Measurements from ENCODE around the gene IER5. TPM values are rescaled to one million over a fixed set of nuclear protein-coding genes. Genes with fewer than 3 reads are reported as not detected.

The IER5 gene
- total RNA-seq, 1 experiment from 2014 or later = 30.5 TPM

DNA sequence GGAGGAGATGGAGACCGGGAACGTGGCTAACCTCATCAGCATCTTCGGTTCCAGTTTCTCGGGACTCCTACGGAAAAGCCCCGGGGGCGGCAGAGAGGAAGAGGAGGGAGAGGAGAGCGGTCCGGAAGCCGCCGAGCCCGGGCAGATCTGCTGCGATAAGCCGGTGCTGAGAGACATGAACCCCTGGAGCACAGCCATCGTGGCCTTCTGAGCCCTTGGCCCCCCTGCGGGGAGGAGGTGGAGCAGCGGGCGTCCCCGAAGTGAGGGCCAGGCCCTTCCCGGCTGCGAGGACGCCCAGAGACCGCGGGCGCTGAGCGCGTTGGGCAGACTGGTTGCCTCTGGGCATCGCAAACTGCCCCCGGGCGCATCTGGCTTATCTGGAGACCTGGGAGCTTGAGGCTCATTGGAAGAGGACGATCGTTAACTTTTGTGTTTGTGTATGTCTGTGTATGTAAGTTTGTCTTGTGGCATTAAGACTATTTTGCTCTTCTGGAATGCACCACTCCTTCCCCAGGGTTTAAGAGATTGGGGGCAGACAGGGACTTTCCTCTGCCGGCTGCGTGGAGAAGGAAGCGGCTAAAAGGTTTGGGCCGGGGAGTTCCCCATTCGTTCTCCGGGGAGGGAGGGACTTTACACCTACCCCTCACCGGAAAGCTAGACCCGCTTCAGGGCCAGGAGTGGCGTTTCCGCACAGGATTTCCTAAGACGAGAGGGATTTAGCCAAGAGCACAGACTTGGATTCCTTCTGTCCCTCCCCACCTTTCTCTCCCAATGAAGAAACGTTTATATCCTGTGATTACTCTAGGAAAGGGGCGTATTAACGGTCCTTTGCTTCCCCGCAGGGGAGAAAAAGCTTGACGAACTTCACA lies 1.4 kb downstream of the IER5 start:
- Histone ChIP-seq H4K20me1 (ENCODE audit: insufficient read depth) (peaks cover 22% of the 10 kb centered on the region; the same call in 1 of the 2 replicates), H3K4me3 (replicated peaks in 1 of 2; ENCODE audit: low read depth in 1 of 2, low read length in 2 of 2) (peak overlapping the region; percentile 66 to 74), H3K36me3 (ENCODE audit: control insufficient read depth in 1 of 2, insufficient read depth in 2 of 2, low read length in 2 of 2) (peaks cover 3% of the 10 kb centered on the region in 2 experiments; a peak in 2 of 4 replicates), H3K4me1 (ENCODE audit: control insufficient read depth in 1 of 2, insufficient read depth in 2 of 2, low read length in 2 of 2) (peaks cover 21 to 35% of the 10 kb centered on the region in 2 experiments), H3K79me2 (ENCODE audit: insufficient read depth, low read length) (peaks cover 44% of the 10 kb centered on the region), H3K9ac (ENCODE audit: low read length) (peak overlapping the region; percentile 79), H3K9me3 (ENCODE audit: control insufficient read depth in 1 of 2, insufficient read depth in 1 of 2, low read depth in 1 of 2, low read length in 2 of 2) (no peaks in the 10 kb centered on the region), H3K4me2 (ENCODE audit: low read length) (peak overlapping the region; percentile 75), H2AFZ (ENCODE audit: low read depth, low read length, poor library complexity, severe bottlenecking) (no peak overlapping the region), H3K27me3 (ENCODE audit: insufficient read depth, low read length) (no peaks in the 10 kb centered on the region), H3K27ac (ENCODE audit: low read depth, low read length) (peak overlapping the region; percentile 82; the same call in 1 of the 2 replicates), H3K9me2 (ENCODE audit: insufficient read depth) (no peaks in the 10 kb centered on the region)
- DNase-seq (ENCODE audit: low read depth, low spot score) (no peak), ATAC-seq (no peak)
- ChIA-PET CTCF (no interaction called here), POLR2A (interaction anchor here (0.7 to 2.1 kb wide), 11 partner anchors 9 to 52 kb away, joined by 3 to 10 read pairs (median 5); no protein-coding TSS in a partner anchor), RAD21 (ENCODE audit: low non-redundant PET in 1 of 2, low total read pairs in 2 of 2, uncharacterized antibody in 2 of 2, unreplicated experiment in 2 of 2) (no interaction called here)
- TF ChIP-seq JUND (IDR thresholded peaks at IDR 0.05) (no peak), EZH2 (IDR thresholded peaks at IDR 0.05) (no peak), POLR2AphosphoS5 (IDR thresholded peaks at IDR 0.05; ENCODE audit: low read depth, low read length) (peak; percentile 39; the same call in 1 of the 2 replicates)
- TF ChIP-seq, protein P1, sequence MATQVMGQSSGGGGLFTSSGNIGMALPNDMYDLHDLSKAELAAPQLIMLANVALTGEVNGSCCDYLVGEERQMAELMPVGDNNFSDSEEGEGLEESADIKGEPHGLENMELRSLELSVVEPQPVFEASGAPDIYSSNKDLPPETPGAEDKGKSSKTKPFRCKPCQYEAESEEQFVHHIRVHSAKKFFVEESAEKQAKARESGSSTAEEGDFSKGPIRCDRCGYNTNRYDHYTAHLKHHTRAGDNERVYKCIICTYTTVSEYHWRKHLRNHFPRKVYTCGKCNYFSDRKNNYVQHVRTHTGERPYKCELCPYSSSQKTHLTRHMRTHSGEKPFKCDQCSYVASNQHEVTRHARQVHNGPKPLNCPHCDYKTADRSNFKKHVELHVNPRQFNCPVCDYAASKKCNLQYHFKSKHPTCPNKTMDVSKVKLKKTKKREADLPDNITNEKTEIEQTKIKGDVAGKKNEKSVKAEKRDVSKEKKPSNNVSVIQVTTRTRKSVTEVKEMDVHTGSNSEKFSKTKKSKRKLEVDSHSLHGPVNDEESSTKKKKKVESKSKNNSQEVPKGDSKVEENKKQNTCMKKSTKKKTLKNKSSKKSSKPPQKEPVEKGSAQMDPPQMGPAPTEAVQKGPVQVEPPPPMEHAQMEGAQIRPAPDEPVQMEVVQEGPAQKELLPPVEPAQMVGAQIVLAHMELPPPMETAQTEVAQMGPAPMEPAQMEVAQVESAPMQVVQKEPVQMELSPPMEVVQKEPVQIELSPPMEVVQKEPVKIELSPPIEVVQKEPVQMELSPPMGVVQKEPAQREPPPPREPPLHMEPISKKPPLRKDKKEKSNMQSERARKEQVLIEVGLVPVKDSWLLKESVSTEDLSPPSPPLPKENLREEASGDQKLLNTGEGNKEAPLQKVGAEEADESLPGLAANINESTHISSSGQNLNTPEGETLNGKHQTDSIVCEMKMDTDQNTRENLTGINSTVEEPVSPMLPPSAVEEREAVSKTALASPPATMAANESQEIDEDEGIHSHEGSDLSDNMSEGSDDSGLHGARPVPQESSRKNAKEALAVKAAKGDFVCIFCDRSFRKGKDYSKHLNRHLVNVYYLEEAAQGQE (IDR thresholded peaks at IDR 0.05; ENCODE audit: low read depth) = no peak
- TSS peak; percentile 74 for BruUV-seq (replicated peaks)
- intact Hi-C loops (cut with micrococcal nuclease) = loop anchor here (2.0 kb wide), 1 partner anchor 15 kb away; no protein-coding TSS in a partner anchor
